GM18505 (cell line): Measurements from ENCODE around the gene ROCK2.

ENCODE experiments used
- ATAC-seq: cut with Tn5 transposase; IDR thresholded peaks from one replicate; pipeline ENCODE4 v1.9.1; 2021; ENCODE audit not compliant: unreplicated experiment
- POLR2A ChIP-seq: IDR thresholded peaks from 4 replicates; pipeline ENCODE4 v1.6.1; 2011; ENCODE audit warnings: borderline replicate concordance; ENCODE audit not compliant: insufficient read depth, insufficient read length; ENCODE audit errors: extremely low read depth

The ROCK2 gene

GRCh38 chr2:11224887-11225286 is 119.5 kb downstream of the ROCK2 start:
- TF ChIP-seq POLR2A: no peak
- no peak for ATAC-seq

GRCh38 chr2:11222845-11223244 is 121.6 kb downstream of the ROCK2 start:
- no peak for ATAC-seq
- TF ChIP-seq POLR2A: no peak

- no peak for TF ChIP-seq POLR2A
- no peak for ATAC-seq
These were observed 124.0 kb downstream of the ROCK2 start for GRCh38 chr2:11220445-11220844.

- TF ChIP-seq POLR2A: no peak
- ATAC-seq: no peak
These were observed 129.0 kb downstream of the ROCK2 start for GRCh38 chr2:11215407-11215806.

- ATAC-seq: no peak
- TF ChIP-seq POLR2A: no peak
These were observed 129.7 kb downstream of the ROCK2 start for GRCh38 chr2:11214770-11215169.

- ATAC-seq: no peak
- TF ChIP-seq POLR2A: no peak
These were observed 130.5 kb downstream of the ROCK2 start for GRCh38 chr2:11213975-11214374.

GRCh38 chr2:11213090-11213638 is 131.3 kb downstream of the ROCK2 start:
- no peak for TF ChIP-seq POLR2A
- ATAC-seq: no peak

- no peak for ATAC-seq
- no peak for TF ChIP-seq POLR2A
These were observed 131.8 kb downstream of the ROCK2 start for GRCh38 chr2:11212645-11213044.

GRCh38 chr2:11208083-11208482 is 136.4 kb downstream of the ROCK2 start:
- no peak for TF ChIP-seq POLR2A
- no peak for ATAC-seq

GRCh38 chr2:11203480-11203879 is 141.0 kb downstream of the ROCK2 start:
- TF ChIP-seq POLR2A: no peak
- no peak for ATAC-seq

- no peak for ATAC-seq
- no peak for TF ChIP-seq POLR2A
These were observed 142.5 kb downstream of the ROCK2 start for GRCh38 chr2:11201969-11202368.

- ATAC-seq: no peak
- no peak for TF ChIP-seq POLR2A
These were observed 143.8 kb downstream of the ROCK2 start for GRCh38 chr2:11200651-11201050.

GRCh38 chr2:11196246-11196645 is 148.2 kb downstream of the ROCK2 start:
- TF ChIP-seq POLR2A: no peak
- ATAC-seq: no peak

GRCh38 chr2:11187731-11188130 is 156.7 kb downstream of the ROCK2 start:
- TF ChIP-seq POLR2A: no peak
- no peak for ATAC-seq

- no peak for TF ChIP-seq POLR2A
- ATAC-seq: no peak
These were observed 157.3 kb downstream of the ROCK2 start for GRCh38 chr2:11187083-11187619.
